ENCODE data around the gene SLC15A3. TPM values are rescaled to one million over a fixed set of nuclear protein-coding genes. Genes with fewer than 3 reads are reported as not detected.
A peak's percentile ranks its signal among the peaks of the same experiment; 100 is the strongest.

SLC15A3 gene
- total RNA-seq, 4 donors from 2014 or later, result 8.1 to 18.9 (median 12.6) TPM

- H3K4me3 ChIP-seq, result no peak overlapping the region
- no peak for DNase-seq
- H3K27ac ChIP-seq, result no peak overlapping the region
- H3K9me3 ChIP-seq, result no peaks in the 10 kb centered on the region
- intact Hi-C loops (cut with DNase I; ENCODE audit: low total_unique reads) (no loop called here), in situ Hi-C loops (cut with MboI; ENCODE audit: low pct_ligation_motif_present in 1 of 4, low pct_unique_long_range_greater_than_20kb in 1 of 4, low sequenced_read_pairs in 3 of 4) (no loop called here)
- peaks cover 0 to 5% (median 1%) of the 10 kb centered on the region in 4 donors for H3K36me3 ChIP-seq
- peaks cover 26% of the 10 kb centered on the region for H3K27me3 ChIP-seq
- WGBS, 2 donors (ENCODE audit: low coverage in 1 of 2), result 91% methylated on average over 8 of the region's 8 CpGs; no CpG with 5 or more reads in 1 of the 2 donors
- H3K4me1 ChIP-seq, result peaks cover 14 to 19% (median 18%) of the 10 kb centered on the region in 4 donors
- no peak for TF ChIP-seq POLR2A (IDR thresholded peaks at IDR 0.05)
Observed at GRCh38 chr11:60927061-60927592, 24.8 kb downstream of the SLC15A3 start.

- H3K4me1 ChIP-seq, result peaks cover 14 to 19% (median 18%) of the 10 kb centered on the region in 4 donors
- WGBS, 2 donors (ENCODE audit: low coverage in 1 of 2), result 90 to 96% methylated on average over 2 to 8 of the region's 8 CpGs
- no peak overlapping the region for H3K4me3 ChIP-seq
- in situ Hi-C loops (cut with MboI; ENCODE audit: low pct_ligation_motif_present in 1 of 4, low pct_unique_long_range_greater_than_20kb in 1 of 4, low sequenced_read_pairs in 3 of 4), result no loop called here
- H3K9me3 ChIP-seq, result no peaks in the 10 kb centered on the region
- no peak overlapping the region for H3K27ac ChIP-seq
- no peak for TF ChIP-seq POLR2AphosphoS5 (IDR thresholded peaks at IDR 0.05)
- no peak for TF ChIP-seq CTCF (IDR thresholded peaks at IDR 0.05)
- peaks cover 0 to 10% (median 5%) of the 10 kb centered on the region in 4 donors for H3K36me3 ChIP-seq
- intact Hi-C loops (cut with DNase I; ENCODE audit: low total_unique reads), result no loop called here
- H3K27me3 ChIP-seq, result peaks cover 26% of the 10 kb centered on the region
- DNase-seq, result no peak
Observed at GRCh38 chr11:60926500-60926899, 25.5 kb downstream of the SLC15A3 start.

- intact Hi-C loops (cut with DNase I; ENCODE audit: low total_unique reads), result no loop called here
- WGBS, 2 donors (ENCODE audit: low coverage in 1 of 2), result 77 to 80% methylated on average over 1 to 6 of the region's 6 CpGs
- Histone ChIP-seq H3K4me3 (no peak overlapping the region), H3K27me3 (peaks cover 26% of the 10 kb centered on the region), H3K36me3 (peaks cover 0 to 17% (median 8%) of the 10 kb centered on the region in 4 donors), H3K9me3 (no peaks in the 10 kb centered on the region), H3K27ac (no peak overlapping the region), H3K4me1 (peaks cover 14 to 19% (median 18%) of the 10 kb centered on the region in 4 donors)
- no peak for DNase-seq
- TF ChIP-seq CTCF (IDR thresholded peaks at IDR 0.05) (no peak), POLR2A (IDR thresholded peaks at IDR 0.05) (no peak), POLR2AphosphoS5 (IDR thresholded peaks at IDR 0.05) (no peak), EP300 (IDR thresholded peaks at IDR 0.05; ENCODE audit: low read depth) (no peak)
- in situ Hi-C loops (cut with MboI; ENCODE audit: low pct_ligation_motif_present in 1 of 4, low pct_unique_long_range_greater_than_20kb in 1 of 4, low sequenced_read_pairs in 3 of 4), result no loop called here
Observed at GRCh38 chr11:60925868-60926267, 26.1 kb downstream of the SLC15A3 start.

GRCh38 chr11:60924906-60925853 lies 26.8 kb downstream of the SLC15A3 start:
- Histone ChIP-seq H3K9me3 (no peaks in the 10 kb centered on the region), H3K36me3 (peaks cover 0 to 24% (median 11%) of the 10 kb centered on the region in 4 donors), H3K27me3 (peaks cover 26% of the 10 kb centered on the region), H3K4me1 (peaks cover 14 to 19% (median 18%) of the 10 kb centered on the region in 4 donors), H3K4me3 (peak overlapping the region; percentile 43 to 68 (median 55)), H3K27ac (no peak overlapping the region)
- in situ Hi-C loops (cut with MboI; ENCODE audit: low pct_ligation_motif_present in 1 of 4, low pct_unique_long_range_greater_than_20kb in 1 of 4, low sequenced_read_pairs in 3 of 4) (no loop called here), intact Hi-C loops (cut with DNase I; ENCODE audit: low total_unique reads) (no loop called here)
- no peak for DNase-seq
- 3 to 7% methylated on average over 5 to 27 of the region's 35 CpGs for WGBS, 2 donors (ENCODE audit: low coverage in 1 of 2)
- TF ChIP-seq POLR2A (IDR thresholded peaks at IDR 0.05) (no peak), CTCF (IDR thresholded peaks at IDR 0.05) (no peak), POLR2AphosphoS5 (IDR thresholded peaks at IDR 0.05) (no peak), EP300 (IDR thresholded peaks at IDR 0.05; ENCODE audit: low read depth) (no peak)
